HG02642 (cell line): ENCODE measurements around the gene DENND6A.
"Not testable (repeated sequence)": the region's sequence is repeated elsewhere in the genome, so short reads cannot be mapped to it uniquely, and the experiment has no call there.

ENCODE experiments used
- ATAC-seq: cut with Tn5 transposase; IDR thresholded peaks from one replicate; pipeline ENCODE4 v1.9.1; 2021; ENCODE audit warnings: mild to moderate bottlenecking; ENCODE audit not compliant: unreplicated experiment, poor library complexity

The DENND6A gene

DNA sequence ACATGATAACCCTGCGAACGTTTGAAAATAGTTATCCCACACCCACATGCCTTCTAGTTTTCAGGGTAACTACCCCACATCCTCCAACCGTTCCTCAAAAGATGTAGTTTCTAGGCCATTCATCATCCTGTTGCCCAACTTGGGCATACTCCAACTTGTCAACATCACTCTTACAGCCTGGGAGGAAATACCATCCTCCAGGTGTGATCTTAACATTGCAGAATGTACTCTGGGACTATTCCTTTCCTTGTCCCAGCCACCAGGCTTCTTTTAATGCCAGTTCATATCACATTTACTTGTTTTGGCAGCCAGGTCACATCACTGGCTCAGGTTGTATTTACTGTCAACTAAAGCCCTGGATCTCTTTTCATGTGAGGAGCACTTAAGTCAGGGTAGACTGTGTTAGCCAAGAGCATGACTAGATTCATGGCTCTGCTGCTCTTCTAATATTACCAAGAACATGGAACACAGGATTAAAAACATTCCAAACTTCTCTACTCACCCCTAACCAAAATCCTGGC is 4.0 kb upstream of the DENND6A start:
- no peak for ATAC-seq

DNA sequence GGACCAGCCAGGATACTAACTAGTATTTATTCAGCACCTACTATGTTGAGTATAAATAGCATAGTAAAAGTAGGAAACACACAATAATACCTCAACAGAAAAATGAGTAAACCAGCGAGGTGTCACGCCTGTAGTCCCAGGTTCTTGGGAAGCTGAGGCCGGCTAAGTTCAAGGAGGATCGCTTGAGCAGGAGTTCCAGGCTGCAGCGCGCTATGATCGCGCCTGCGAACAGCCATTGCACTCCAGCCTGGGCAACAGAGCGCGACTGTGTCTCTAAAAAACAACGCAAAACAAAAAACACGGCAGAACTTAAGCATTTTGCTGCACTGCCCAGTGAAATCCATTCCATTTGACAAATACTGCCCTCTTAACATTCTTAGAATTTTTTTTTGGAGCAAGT is 1.3 kb upstream of the DENND6A start:
- ATAC-seq = no peak

DNA sequence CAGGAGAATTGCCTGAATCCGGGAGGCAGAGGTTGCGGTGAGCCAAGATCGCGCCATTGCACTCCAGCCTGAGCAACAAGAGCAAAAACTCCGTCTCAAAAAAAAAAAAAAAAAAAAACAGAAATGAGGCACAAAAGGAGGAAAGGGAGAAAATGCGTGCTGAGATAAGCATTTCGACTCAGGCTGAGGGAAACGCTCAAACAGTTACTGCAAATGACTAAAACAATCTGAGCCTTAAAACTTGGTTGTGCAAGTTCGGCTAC is 813 bp downstream of the DENND6A start:
- not testable (repeated sequence) for ATAC-seq

DNA sequence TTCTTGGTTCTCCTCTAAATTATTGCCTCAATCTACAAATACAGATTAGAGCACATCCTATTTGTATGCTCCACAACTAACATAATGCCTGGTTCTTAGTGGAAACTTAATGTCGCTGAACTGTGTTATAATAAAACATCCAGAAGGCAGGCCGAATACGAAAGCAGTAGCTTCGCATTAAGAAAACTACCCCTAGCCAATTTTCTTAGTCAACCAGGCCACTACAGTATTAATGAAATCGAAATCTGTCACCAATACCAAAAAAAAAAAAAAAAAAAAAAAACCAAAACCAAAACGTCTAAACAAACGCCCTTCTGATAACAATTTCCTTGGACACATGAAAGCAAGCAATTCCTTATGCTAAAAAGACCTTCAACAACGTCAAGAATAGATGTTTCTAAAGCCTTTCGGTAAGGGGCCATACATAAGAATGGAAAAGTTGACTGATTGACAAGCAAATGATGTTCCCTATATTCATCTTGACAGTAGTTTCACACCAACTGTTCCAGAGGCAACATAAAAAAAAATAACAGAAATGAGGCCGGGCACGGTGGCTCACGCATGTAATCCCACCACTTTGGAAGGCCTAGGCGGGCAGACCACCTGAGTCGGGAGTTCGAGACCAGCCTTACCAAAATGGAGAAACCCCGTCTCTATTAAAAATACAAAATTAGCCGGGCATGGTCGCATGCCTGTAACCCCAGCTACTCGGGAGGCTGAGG is 1.3 kb downstream of the DENND6A start:
- ATAC-seq = no peak

DNA sequence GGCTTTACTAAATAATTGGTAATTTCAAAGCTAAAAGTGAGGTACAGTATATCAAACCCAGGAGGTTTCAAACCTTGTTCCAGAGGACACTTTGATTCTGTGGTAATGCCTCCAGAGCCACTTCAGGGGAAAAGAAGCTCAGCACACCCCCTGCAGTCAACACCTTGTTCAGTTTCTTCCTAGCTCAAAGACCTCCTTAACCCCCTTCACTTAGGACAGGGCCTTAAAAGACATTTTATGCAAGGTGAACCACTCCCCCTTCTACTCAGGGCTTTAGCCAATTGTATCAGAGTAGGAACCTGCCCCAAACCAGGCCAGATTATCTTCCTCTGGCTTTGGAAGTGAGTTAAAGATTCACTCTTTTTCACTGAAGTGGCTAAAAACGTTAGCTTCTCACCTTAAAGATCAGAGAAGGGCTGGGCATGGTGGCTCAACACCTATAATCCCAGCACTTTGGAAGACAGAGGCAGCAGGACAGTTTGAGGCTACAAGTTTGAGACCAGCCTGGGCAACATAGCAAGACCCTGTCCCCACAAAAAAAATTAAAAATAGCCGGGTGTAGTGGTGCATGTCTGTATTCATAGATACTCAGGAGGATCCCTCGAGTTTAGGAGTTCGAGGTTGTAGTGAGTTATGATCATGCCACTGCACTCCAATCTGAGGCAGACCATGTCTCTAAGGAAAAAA is 3.4 kb downstream of the DENND6A start:
- ATAC-seq = no peak

DNA sequence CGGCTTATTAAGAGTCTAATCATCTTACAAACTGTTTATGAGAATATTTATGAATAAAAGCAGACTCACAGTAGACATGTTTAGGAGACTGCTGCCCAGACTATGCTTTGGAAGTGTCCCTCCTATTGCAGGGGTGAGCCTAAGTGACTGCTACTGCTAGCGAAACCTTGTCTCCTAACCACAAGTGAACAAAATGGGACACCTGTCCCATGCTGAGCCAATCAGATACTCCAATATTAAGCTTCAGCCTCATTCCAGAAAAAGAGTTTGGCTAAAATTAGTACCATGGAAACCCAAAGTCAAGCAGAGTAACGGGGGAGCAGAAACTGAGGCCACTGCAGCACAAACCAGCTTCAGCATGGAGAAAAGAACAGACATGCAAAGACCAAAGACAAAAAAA is 4.6 kb downstream of the DENND6A start:
- no peak for ATAC-seq

DNA sequence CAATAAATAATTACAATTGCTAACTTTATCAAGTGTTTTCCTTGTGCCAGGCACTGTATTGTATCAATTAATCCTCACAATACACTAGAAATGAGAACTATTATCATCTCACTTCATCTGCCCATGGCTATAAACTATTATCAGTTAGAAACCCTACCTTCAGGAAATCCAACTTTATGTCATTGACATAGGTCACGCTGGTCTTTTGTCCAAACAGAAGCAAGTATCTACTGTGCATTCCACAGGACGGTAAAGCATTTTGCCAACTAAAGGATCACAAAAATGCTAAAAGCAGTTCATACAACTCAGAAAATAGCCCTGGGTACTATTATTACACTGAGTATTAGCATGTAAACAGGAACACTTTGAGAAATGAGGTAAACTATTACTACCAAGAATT is 9.6 kb downstream of the DENND6A start:
- no peak for ATAC-seq

DNA sequence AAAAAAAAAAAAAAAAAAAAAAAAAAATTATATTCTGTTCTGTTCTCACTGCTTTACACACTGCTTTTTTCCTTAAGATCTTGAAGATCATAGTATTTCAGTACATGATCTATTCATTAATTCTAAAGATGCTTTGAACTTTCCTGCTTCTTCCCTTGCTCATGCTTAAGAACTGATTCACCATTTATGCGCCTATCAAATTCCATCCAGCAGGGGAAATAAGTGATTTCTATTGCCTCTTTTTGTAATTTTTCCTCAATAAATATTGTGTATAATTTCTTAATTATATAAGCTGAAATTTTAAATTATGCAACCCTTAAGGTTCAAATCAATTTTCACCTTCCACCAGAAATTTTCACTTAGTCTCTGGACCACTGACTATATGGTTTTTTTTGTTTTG is 10.6 kb downstream of the DENND6A start:
- ATAC-seq = no peak

DNA sequence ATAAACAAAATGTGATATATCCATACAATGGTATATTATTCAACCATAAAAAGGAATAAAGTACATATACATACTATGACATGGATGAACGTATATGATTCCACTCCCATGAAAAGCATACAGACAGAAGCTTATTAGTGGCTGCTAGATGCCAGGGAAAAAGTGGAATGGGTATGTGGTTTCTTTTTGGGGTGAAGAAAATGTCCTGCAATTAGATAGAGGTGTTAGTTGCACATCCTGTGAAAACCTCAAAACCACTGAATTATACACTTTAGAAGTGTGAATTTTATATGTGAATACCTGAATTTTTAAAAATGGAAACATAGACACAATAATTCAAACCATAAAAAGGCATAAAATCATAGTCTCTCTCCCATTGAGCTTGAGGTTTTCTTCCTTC is 11.2 kb downstream of the DENND6A start:
- no peak for ATAC-seq

DNA sequence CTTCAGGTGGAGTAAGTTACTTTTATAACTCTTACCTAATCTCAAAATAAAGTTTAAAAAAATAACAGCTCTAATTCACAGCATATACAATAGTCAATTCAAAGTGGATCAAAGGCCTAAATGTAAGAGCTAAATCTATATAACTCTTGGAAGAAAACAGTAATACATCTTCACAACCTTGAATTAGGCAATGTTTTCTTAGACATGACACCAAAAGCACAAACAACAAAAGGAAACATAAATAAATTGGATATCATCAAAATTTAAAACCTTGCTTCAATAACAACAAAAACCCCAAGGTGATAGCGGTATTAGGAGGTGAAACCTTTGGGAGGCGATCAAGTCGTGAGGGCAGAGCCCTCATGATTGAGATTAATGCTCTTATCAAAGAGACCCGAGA is 12.8 kb downstream of the DENND6A start:
- no peak for ATAC-seq

DNA sequence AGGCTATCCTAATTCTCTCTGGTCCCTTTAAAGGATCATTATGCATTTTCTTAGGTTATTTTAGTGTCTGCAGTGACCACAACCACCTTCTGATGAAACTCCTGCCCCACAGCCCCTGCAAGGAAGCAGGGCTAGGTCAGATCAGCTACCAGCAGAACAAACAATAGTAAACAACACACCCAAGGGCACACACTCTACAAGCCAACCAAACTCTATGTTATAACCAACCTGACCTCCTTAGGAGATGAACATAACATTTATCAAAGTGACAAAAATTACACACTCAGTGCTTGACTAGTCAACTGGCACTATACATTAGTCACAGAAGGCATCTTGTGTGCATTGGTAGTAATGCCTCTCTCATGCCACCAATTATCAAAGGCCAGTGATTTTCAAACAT is 17.3 kb downstream of the DENND6A start:
- ATAC-seq = no peak

DNA sequence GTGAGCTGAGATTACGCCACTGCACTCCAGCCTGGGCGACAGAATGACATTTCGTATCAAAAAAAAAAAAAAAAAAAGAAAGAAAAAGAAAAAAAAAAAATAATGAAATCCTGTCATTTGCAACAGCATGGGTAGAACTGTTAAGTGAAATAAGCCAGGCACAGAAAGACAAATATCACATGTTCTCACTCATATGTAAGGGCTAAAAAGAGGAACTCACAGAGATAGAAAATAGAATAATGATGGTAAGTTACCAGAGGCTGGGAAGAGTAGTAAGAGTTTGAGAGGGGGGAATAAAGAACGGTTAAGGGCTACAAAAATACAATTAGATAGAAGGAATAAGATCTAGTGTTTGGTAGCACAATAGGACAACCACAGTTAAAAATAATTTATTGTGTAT is 19.7 kb downstream of the DENND6A start:
- no peak for ATAC-seq

DNA sequence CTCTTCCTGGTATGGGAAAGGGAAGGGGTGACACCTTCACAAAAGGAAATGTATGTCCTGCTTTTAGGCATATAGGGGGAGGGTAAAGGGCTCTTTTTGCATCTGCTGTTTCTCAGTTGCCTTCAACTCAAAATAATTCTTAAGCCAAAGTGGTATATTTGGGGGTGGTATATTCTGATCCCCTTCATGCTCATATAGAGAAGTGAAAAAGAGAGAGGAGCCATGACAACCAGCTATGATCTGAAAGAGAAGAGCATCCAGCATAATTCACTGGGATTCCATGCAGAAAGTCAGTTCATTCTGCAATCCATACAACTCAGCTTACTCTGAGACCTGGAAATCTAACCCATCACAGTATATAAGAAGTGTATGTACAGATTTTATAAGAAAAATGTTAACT is 22.3 kb downstream of the DENND6A start:
- no peak for ATAC-seq

DNA sequence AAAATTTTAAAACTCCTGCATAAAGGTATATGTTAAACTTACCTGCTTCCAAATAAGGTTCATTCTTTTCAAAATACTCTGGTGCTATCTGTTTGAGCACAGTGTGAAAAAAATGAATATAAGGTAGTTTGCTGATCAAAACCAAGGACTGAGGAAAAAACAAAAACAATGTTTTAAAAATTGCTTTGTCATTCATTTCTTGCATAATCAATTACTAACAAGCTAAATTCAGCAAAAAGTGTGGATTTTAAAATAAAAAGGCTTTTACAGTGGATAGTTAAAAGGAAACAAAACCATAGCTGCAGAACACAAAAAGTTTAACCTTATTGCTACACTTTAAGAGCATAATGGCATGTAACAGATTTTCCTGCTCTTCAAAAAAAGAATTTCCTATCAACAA is 31.5 kb downstream of the DENND6A start:
- ATAC-seq = no peak

DNA sequence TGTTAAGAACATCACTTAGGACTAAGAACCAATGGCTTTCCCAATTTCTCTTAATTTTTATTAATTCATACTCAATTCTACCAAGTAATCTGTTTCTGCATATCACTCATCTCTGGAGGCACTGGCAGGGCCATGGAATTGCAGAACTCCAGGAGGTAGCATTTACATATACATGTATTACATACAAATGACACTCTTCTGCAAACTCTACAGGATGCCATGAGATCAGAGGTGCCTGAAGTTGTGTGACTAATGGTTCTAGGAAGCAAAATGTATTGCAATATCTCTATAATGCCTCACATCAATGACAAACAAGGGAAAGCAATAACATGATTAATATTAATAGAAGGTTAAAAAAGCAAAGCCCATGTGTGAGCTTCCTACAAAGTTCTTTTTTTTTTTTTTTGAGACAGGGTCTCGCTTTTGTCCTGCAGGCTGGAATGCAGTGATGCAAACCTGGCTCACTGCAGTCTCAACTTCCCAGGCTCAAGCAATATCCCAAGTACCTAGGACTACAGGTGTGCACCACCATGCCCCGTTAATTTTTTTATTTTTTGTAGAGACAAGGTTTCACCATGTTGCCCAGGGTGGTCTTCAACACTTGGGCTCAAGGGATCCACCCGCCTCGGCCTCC is 33.0 kb downstream of the DENND6A start:
- no peak for ATAC-seq

DNA sequence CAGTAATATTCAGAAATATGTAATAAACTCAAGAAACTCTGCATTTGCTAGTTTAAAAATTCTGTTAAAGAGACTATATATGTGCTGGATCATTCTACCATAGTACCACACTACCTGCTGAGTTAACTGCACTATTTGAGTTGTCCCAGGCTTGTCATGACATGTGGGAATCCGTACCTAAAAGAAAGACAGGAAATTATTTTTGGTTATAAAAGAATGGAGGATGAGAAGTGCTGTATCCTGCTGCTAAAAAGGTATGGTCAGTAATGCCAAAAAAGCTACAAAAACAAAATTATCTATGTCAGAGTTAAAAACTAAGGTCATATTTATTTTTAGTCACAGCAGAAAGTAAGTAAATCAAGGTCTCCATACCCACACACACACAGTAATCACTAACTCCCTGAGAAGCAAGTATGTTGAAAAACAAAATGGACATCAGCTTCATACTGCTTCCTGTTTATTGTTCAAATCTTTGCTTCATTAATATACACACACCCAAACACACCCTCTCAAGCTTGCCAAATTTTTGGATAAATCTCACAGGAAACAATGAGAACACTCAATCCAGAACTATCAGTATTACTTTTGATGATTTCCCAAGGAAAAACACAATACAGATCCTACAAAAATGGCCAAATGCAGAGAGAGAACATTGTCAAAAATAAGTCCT is 33.7 kb downstream of the DENND6A start:
- no peak for ATAC-seq

DNA sequence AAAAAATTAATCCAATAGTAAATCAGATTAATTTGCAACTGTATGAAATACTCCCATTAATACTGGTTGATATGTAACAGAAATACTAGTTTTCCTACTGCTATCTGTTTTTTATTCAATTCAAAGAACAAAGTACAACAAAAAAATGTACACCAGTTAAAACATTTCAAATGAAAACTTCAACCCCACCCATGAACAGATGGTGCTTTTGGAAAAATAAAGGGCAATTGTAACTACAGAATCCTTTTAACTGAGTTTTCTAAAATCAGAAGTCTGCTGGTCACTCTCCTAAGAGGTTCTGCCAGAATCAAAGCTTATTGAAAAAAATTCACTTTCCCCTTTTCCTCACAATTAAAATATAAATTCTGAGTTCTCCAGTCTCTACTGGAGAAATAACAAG is 34.3 kb downstream of the DENND6A start:
- no peak for ATAC-seq

DNA sequence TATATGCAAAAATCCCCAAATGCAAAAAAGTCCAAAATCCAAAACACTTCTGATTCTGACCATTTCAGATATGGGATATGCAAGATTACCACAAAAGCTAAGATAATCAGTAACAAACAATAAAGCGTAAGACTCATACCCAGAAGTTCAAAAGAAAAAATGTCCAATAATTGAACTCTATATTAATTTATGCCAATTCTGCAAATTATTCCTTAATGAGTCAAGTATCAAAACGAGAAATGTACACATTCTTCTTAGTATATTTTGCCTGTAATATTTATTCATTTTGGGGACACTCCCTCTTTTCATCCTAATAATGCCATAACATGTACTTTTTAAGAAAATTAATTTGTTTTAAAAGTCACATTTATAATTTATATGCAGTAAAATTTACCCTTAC is 37.1 kb downstream of the DENND6A start:
- no peak for ATAC-seq

DNA sequence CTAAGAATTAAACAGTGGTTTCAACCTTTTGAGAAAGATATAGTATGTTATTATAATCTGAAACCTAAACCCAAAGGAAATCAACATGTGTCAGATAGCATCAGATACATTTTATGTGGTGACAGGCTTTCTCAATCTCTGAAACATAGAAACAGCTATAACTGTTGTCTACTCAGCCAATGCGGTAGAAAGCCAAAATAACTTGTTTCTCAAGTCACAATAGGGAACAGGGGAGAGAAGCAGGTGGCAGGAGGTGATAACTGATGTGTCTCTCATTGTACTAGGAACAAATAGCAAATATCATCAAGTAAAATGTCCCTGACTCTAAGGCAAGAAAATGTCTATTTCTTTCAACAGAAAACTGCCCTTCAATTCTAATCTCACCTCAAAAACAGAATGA is 38.6 kb downstream of the DENND6A start:
- ATAC-seq = no peak

DNA sequence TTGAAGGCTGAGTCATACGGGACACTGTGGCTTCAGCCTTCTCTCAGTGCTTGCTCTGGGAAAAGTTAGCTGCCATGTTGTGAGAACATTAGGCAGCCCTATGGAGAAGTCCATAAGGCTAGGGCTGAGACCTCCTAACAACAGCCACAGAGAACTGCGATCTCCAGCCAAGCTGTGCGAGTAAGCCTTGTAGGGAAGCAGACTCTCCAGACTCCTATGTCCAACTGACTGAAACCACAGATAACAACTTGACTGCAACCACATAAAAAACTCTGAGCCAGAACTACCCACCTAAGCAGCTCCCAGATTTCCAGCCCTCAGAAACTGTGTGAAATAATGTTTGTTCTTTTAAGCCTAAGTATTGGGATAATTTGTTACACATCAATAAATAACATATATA is 40.7 kb downstream of the DENND6A start:
- no peak for ATAC-seq

DNA sequence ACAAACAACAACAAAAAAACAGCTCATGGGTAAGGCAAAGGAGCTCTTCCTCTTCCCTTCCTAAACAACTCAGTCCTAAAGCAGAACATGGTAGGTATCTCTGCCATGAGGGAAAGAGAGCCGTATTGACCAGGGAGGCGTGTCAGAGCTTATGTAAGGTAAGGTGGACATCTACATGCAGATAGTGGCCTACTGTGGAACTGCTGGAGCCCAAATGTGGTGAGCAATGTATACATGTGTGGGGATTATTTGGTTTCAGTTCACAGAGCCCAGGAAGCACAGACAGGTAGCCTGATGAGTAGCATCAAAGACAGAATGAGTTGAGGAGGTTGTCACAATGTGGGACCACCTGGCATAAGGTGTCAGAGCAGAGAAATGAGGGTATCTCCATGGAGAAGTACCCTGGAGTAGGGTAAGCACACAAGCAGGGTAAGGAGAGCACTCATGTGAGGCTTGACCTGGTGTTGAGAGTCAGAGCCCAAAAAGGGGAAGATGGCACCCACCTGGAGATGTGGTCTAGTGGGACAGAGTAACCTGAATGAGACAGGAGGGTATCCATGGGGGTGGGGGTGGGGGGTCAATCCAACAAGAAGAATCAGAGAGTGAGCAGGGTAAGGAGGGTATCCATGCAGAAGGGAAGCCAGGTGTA is 45.5 kb downstream of the DENND6A start:
- no peak for ATAC-seq
